GM10847 (cell line): ENCODE measurements around the gene NIPAL3.

Experiments
- POLR2A ChIP-seq: IDR thresholded peaks from 2 replicates; pipeline ENCODE4 v1.6.1; 2011; ENCODE audit not compliant: insufficient read length; ENCODE audit errors: extremely low read depth

The NIPAL3 gene

GRCh38 chr1:24455272-24455671 lies 39.7 kb downstream of the NIPAL3 start:
- TF ChIP-seq POLR2A, result no peak

GRCh38 chr1:24457866-24458265 lies 42.3 kb downstream of the NIPAL3 start:
- no peak for TF ChIP-seq POLR2A

- TF ChIP-seq POLR2A, result no peak
These were observed 44.1 kb downstream of the NIPAL3 start for GRCh38 chr1:24459551-24460266.

GRCh38 chr1:24463776-24464735 lies 48.5 kb downstream of the NIPAL3 start:
- no peak for TF ChIP-seq POLR2A

GRCh38 chr1:24465099-24465498 lies 49.5 kb downstream of the NIPAL3 start:
- no peak for TF ChIP-seq POLR2A

- TF ChIP-seq POLR2A, result no peak
These were observed 50.0 kb downstream of the NIPAL3 start for GRCh38 chr1:24465638-24466037.

GRCh38 chr1:24468685-24469316 lies 53.2 kb downstream of the NIPAL3 start:
- no peak for TF ChIP-seq POLR2A

GRCh38 chr1:24470592-24470991 lies 55.0 kb downstream of the NIPAL3 start:
- TF ChIP-seq POLR2A, result no peak

GRCh38 chr1:24472527-24473251 lies 57.1 kb downstream of the NIPAL3 start:
- no peak for TF ChIP-seq POLR2A

- no peak for TF ChIP-seq POLR2A
These were observed 58.6 kb downstream of the NIPAL3 start for GRCh38 chr1:24474193-24474592.

GRCh38 chr1:24475700-24476099 lies 60.1 kb downstream of the NIPAL3 start:
- no peak for TF ChIP-seq POLR2A

GRCh38 chr1:24476571-24476970 lies 61.0 kb downstream of the NIPAL3 start:
- TF ChIP-seq POLR2A, result no peak

- no peak for TF ChIP-seq POLR2A
These were observed 61.7 kb downstream of the NIPAL3 start for GRCh38 chr1:24477309-24477708.

- no peak for TF ChIP-seq POLR2A
These were observed 65.5 kb downstream of the NIPAL3 start for GRCh38 chr1:24481101-24481500.
